Fibroblast of peridontal ligament (primary cell): ENCODE data around the gene RICTOR.

Source experiments
- DNase-seq: peaks from one replicate; pipeline ENCODE4 v3.0.0-alpha.2; 2010; ENCODE audit errors: extremely low read depth

Gene RICTOR

DNA sequence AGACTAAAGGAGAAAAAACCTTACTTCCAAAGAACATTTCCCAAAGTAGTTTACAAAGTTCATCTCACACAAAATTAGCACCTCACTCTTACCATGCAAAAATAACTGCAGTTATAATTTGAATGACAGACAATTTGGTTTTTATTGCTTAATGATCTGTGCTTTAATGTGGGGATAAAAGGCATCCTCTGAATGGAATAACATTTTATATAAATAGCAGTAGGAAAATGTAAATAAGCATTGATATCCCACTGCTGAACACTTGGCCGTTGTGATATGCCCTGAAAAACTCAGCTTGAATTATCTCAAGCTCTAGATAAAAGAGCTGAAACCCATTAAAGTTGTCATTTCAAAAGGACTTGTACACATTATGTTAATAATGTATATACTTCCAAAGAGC lies 135.2 kb downstream of the RICTOR start:
- DNase-seq, result no peak

DNA sequence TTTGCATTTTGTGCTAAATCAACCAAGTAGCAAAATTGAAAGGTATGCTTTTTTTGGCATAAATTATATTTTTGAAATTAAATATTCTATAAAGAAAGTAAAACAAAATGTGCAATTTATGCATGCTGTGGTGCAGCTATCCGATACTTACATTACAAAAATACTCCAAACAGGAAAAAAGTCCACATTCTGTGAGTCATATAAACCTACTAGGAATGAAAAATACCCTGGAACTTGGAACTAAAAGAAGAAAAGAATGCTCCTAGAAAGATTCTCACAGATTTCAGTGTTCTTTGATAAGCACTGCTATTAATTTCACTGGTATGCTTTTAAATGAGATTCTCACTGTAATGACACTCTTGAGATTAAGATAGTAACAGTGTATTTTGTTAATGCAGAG lies 135.8 kb downstream of the RICTOR start:
- peak; percentile 69 for DNase-seq

DNA sequence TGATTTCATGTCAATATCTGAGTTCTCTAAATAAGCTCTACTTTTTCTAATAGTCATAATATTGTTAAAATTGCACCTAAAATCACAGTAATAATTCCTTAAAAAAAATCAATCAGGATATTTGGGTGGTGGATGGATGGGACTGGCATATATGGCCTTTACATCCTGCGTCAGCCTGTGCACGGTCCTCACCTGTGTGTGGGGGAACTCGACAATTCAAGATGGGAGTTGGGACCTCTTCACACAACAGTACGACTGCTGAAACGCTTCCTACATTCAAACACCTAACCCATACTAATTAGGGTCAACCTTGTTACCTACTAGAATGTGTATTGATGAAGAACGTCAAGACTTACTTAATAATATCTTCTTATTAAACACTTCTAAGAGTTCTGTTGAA lies 137.9 kb downstream of the RICTOR start:
- DNase-seq, result no peak

DNA sequence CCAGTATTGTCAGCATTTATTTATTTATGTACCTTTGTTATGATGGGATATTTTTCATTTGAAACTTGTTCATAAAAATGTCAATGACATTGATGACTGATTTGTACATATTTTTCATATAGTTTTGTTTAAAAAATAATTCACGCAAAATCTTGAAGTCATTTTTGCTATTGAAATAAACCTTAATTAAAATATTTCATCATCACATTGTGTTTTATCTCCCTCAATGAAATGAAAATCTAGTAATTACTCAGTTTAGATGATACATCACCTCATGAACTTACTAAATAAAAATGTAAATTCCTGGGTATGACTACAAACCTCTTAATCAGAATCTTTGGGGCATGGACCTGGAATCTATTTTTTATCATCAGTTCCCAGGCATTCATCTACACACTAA lies 138.8 kb downstream of the RICTOR start:
- DNase-seq, result no peak

DNA sequence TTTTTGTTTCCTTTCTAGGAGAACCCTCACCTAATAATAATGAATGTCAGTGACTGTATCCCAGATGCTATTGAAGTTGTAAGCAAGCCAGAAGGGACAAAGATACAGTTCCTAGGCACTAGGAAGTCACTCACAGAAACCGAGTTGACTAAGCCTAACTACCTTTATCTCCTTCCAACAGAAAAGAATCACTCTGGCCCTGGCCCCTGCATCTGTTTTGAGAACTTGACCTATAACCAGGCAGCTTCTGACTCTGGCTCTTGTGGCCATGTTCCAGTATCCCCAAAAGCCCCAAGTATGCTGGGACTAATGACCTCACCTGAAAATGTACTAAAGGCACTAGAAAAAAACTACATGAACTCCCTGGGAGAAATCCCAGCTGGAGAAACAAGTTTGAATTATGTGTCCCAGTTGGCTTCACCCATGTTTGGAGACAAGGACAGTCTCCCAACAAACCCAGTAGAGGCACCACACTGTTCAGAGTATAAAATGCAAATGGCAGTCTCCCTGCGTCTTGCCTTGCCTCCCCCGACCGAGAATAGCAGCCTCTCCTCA lies 141.3 kb downstream of the RICTOR start:
- DNase-seq, result no peak

DNA sequence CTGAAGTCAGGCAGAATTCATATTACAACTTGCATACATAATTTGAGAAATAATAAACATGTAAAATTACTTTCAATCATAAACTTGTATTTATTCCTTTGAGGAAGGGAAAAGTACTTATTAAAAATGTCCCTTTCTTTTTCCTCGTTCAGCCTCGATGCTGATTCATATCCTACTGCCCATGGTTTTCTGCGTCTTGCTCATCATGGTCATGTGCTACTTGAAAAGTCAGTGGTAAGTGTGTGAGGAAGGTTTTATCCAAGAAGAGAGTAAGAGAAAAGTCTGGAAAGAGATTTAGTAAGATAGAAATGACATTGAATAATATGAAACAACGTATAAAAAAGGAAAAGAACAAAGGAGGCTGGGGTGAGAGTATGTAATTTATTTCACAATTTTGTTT lies 142.5 kb downstream of the RICTOR start:
- DNase-seq, result peak; percentile 24

DNA sequence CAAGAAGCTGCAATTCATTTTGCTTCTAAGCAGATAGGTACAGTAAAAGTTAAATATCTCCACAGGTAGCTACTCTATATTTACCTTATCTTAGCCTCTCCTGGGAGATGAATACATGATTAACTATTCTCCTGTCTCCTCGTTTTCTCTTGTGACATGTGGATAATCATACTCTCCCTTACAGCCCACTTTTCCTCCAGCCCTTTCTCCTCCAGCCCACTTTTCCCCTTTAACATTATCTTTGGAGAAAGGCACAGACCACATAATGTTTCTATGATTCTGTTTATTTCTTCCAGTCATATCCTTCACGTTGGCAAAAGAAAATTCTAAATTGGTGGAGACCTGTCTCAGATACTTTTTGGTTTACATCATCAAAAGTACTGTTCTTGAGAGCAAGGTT lies 144.4 kb downstream of the RICTOR start:
- DNase-seq, result no peak

DNA sequence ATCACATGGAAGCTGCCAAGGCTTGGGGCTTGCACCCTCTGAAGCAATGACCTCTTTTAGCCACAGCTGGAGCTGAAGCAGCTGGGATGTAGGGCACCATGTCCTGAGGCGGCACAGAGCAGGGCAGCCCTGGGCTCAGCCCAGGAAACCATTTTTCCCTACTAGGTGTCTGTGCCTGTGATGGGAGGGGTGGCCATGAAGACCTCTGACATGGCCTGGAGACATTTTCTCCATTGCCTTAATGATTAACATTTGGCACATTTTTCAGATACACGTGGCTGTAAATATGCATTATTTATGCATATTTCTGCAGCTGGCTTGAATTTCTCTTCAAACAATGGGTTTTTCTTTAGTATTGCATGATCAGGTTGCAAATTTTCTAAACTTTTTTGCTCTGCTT lies 146.7 kb downstream of the RICTOR start:
- DNase-seq, result no peak

DNA sequence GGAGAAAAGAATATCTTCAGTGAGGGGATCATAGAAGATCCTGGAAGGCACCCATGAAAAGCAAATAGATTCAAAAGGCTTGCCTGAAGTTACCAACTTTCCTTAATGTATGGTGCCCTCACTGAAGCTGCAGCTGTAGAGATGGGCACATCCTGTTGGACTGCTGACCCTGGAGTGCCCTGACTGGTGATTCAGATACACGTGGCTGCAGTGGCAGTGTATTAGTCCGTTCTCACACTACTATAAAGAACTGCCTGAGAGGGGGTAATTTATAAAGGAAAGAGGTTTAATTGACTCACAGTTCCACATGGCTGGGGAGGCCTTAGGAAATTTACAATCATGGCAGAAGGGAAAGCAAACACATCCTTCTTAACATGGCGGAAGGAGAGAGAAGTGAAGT lies 148.1 kb downstream of the RICTOR start:
- DNase-seq, result no peak

DNA sequence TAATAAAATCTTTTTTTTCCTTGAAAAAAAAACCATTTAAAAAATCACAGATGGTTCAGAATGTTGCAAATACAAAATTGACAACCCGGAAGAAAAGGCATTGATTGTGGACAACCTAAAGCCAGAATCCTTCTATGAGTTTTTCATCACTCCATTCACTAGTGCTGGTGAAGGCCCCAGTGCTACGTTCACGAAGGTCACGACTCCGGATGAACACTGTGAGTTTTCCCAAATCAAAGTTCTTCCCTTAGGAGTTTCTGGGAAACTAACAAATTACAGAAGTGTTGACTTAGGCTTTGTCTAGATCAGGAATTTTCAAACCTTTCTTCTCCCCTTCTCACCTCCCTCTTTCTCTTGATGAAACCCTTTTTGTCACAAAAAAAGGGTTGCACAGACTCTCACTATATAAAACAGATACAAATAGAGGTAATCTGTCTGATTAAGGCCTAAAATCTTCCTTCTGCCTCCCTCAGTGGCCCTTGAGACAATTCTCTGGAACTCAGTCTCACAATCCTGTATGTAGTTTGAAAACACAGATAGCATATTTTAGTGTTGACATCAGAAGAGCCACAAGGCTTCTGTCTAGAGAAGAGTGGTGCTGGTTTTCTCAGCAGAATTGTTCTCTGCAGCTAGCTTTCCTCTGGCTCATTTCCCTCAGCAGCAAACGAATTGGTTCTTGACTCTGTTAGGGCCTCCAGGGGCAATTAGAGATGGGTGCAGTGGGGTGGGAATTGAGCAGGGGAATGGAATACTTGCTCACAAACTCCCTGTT lies 148.9 kb downstream of the RICTOR start:
- peak; percentile 80 for DNase-seq

DNA sequence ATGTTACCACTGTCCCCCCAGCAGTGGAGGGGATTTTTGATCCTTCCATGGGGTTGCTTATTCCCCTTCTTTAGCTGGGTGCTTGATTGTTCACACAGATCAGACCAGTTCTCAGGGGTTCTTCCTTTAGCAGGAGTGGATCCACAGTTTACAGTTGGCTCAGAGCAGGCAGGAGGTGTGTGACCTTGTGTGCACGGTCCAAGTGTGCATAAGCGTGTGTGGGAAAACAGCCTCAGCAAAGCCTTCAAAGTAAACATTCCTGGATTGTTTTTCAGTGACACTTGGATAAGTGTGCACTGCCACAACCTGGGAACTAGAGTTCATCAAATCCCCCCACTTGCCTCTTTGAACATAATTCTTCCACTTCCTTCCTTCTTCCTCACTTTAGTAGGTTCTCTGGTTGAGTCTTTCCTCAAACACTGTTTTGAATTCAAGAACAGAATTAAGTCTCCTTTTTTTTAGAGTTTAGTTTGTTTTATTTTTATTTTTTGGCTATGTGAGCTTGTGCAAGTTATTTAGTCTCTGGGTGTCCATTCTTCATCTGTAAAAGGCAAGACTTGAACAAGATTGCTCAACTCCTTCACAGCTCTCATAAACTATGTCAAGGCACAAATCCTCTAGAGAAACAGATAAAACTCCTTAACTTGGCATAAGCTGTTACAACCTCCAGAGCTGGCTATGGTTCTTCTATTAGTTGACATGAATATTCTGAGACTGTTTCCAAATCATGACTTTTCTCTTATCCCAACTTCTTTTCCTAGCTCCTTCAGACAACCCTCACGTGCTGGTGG lies 150.3 kb downstream of the RICTOR start:
- peak; percentile 44 for DNase-seq

DNA sequence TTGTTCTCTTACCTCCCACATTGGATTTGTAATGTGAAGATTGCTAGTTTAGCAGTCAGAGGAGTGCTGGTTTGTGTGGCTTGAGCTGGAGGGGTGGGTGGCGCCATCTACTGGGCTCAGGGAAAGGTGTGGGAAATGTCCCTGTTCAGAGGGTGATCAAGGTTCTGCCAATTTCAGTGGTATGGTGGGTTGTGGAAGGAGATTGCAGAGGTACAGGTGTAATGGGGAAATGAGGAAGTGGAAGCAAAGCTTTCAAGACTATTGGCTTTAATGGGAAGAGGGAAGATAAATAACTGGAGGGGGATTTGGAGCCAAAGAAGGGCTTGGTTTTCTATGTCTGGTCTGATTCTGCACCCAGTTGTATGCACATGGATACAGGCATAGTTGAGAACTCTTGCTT lies 152.0 kb downstream of the RICTOR start:
- DNase-seq, result peak; percentile 58

DNA sequence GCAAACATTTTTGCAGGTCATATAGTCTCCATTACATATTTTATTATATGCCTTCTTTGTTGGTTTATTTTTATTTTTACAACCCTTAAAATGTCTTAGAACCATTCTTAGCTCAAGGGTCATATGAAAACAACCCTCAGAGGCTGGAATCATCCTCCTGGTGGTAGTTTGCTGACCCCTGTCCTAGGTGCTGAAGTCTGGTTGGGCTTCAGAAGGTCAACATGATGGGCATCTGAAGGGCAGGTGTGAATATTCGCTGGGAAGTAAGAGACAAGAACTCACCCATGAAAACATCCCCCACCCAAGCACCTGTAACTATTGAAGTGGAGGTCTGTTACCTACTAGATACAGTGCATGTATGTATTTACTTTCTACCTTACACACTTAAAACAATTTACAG lies 153.0 kb downstream of the RICTOR start:
- no peak for DNase-seq

DNA sequence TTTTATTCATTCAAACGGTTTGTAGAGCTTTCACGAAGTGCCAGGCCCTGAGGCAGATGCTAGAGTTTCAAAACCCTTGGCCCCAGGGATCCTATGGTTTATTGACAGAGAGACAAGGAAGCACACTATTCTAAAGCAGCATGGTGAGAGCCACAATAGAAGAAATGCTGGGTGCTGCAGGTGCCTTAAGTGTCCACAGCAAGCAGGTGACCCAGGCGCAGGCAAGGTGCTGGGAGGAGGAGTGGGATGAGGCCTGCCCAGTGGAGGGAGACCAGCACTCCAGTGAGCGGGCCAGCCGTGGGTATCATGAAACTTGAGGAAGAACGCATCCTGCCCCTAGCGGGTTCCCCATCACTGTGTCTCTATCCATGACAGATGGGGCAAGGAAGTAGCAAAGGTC lies 157.4 kb downstream of the RICTOR start:
- no peak for DNase-seq

DNA sequence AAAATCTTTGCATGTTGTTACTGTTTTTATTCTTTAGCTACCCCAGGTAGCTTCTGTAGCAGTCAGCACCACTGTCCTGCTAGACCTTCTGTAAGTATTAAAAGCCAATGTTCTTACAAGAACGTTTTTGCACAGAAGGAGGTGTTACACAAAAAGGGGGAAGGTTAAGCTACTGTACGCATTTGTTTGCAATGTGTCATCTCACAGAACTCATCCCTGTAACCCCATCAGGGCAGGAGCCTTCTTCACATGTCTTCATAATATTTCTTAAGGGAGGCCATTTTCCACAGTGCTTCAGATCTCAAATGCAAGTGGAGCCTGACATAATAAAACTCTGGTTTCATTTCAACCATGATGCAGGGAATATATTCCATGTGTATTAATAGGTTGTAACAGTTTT lies 160.5 kb downstream of the RICTOR start:
- DNase-seq, result no peak

DNA sequence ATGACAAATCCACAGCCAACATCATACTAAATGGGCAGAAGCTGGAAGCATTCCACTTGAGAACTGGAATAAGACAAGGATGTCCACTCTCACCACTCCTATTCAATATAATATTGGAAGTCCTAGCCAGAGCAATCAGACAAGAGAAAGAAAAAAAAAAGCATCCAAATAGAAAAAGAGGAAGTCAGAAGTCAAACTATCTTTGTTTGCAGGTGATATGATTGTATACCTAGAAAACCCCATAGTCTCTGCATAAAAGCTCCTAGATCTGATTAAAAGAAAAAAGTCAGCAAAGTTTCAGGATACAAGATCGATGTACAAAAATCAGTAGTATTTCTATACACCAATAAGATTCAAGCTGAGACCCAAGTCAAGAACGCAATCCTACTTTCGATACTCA lies 162.3 kb downstream of the RICTOR start:
- DNase-seq, result no peak

DNA sequence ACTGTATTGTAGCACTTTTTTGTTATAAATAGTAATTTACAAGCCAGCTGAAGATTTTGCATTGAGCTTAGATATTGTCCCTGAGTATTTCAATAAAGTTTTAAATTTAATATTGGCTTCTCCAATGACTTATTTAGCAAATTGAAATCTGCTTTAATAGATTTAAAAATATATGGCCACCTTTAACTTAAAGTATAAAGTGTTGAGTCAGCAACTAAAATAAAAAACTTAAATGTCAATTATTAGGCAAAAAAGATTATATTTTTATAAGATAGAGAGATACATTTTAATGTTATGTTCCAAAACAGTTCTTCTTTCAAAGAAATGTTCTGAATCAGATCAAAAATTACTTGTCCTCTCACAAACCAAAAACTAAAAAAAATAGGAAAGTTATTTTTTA lies 167.7 kb downstream of the RICTOR start:
- DNase-seq, result no peak

DNA sequence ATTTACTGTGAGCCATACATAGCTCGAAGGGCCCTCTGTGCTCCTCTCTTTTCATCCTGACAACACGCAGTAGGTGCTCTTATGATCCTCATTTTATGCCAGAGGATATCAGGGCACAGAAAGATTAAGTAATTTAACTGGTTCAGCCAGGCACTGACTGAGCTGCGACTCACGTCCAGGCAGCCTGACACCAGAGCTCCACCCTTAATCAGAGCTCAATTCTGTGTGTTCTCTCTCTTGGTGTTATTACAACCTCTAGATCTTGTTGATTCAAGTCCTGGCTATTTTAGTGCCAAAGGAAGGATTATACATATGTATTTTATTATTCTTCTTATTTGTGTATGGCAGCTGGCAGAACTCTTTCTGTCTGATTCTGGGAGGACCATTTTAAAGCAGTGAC lies 168.7 kb downstream of the RICTOR start:
- DNase-seq, result peak; percentile 77

DNA sequence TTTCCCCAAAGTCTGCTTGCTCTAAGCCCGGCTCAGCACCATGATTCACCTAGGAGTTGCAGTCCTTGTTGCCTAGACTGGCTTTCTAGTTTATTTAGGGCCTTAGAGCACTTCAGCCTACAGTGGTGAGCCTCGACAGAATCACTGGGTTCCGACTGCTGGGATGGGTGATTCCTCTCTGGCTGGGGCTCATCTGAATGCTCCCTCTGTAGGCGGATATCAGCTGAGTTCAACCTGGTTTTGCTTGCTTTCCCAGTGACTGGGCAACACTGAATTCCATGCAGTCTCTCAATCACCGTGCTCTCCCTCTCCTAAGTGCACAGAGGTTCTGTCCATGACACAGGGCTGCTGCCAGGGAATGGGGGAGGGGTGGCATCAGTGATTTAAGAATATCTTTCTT lies 174.3 kb downstream of the RICTOR start:
- DNase-seq, result no peak

DNA sequence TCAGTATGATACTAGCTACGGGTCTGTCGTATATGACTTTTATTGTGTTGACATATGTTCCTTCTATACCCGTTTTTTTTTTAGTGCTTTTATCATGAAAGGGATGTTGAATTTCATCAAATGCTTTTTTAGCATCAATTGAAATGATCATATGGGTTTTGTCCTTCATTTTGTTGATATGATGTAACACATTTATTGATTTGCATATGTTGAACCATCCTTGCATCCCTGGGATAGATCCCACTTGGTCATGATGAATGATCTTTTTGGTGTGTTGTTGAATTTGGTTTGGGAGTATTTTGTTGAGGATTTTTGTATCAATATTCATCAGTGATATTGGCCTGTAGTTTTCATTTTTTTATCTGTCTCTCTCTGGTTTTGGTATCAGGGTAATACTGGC lies 177.4 kb downstream of the RICTOR start:
- DNase-seq, result no peak

DNA sequence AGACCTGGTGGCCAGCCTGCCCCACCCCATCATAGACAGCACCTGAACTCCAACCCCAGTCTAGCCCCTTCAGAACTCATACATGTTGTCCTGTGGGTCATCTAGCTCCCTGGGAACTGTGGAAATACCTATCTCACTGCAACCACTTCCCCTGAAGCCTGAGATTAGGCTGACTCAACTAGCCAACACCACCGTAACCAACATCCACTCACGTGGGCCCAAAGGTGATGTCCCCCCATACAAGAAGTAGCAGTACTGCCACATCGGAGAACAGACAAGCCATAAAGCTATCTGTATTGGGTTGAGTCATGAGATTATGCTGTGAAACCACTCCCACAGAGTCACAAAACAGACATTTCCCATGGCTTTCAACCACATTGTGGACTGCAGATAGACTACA lies 181.8 kb downstream of the RICTOR start:
- no peak for DNase-seq

DNA sequence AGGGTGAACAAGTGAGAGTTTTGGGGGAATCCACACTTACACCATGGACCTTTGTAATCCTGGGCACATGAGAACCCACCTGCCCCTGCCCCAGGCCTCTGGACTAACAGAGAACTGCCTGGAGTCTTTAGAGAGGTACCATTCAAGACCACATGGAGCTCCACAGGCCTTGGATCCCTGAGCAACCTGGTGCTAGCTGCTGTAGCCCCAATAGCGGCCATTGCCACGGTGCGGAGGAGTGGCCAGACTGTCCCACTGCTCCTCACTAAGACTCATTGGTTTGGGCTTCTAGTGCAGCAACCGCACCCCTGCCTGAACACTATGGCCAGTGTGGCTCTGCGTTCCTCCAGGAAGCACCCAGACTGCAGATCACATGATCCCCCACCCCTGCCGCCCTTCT lies 182.6 kb downstream of the RICTOR start:
- DNase-seq, result no peak

DNA sequence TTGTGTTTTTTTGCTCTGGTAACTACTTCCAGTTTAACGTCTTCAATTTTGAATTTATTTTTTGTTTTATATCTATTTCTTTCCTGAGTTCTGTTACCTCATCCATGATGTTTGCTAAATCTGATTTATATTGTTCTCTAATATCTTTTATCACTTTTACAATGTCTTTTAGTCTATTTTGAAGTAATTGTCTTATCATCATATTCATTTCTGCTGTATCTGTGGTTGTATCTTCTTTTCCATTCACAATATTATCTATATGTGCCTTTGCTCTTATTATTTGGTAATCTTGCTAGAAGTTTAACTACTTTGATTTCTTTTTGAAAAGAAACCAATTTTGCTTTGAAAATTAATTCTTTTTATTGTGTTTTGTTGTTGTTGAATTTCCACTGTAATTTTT lies 184.8 kb downstream of the RICTOR start:
- DNase-seq, result no peak
